Kasumi-1 (cell line): ENCODE data around the gene STX18.

Source experiments
- DNase-seq, 2 experiments: peaks; one replicate each; lab custom pipeline; 2025; lab: John Stamatoyannopoulos, UW

The STX18 gene

GRCh38 chr4:4398430-4398829 is 143.4 kb downstream of the STX18 start:
- DNase-seq, result no peak

GRCh38 chr4:4397441-4397819 is 144.4 kb downstream of the STX18 start:
- no peak for DNase-seq

- no peak for DNase-seq
These were observed 145.0 kb downstream of the STX18 start for GRCh38 chr4:4396628-4397440.

- no peak for DNase-seq
These were observed 145.8 kb downstream of the STX18 start for GRCh38 chr4:4395849-4396627.

GRCh38 chr4:4395371-4395770 is 146.5 kb downstream of the STX18 start:
- DNase-seq, result no peak

- DNase-seq, result no peak
These were observed 147.2 kb downstream of the STX18 start for GRCh38 chr4:4394644-4395043.

GRCh38 chr4:4392501-4393183 is 149.2 kb downstream of the STX18 start:
- DNase-seq, result peak in 1 of 2 experiments; percentile 6

- DNase-seq, result no peak
These were observed 150.0 kb downstream of the STX18 start for GRCh38 chr4:4391866-4392265.

- DNase-seq, result no peak
These were observed 151.2 kb downstream of the STX18 start for GRCh38 chr4:4390515-4391240.

- no peak for DNase-seq
These were observed 151.8 kb downstream of the STX18 start for GRCh38 chr4:4390046-4390445.

- no peak for DNase-seq
These were observed 152.8 kb downstream of the STX18 start for GRCh38 chr4:4388836-4389575.

GRCh38 chr4:4388311-4388790 is 153.5 kb downstream of the STX18 start:
- no peak for DNase-seq

- DNase-seq, result no peak
These were observed 154.1 kb downstream of the STX18 start for GRCh38 chr4:4387531-4388310.

- no peak for DNase-seq
These were observed 155.0 kb downstream of the STX18 start, which contains the start of gene NSG1 for GRCh38 chr4:4386736-4387392. NSG1 (plus strand) TSS chr4:4387102; CDS start chr4:4387630, 528 bp downstream.

GRCh38 chr4:4386296-4386735 is 155.5 kb downstream of the STX18 start:
- no peak for DNase-seq

- no peak for DNase-seq
These were observed 156.0 kb downstream of the STX18 start for GRCh38 chr4:4385729-4386295.

GRCh38 chr4:4384837-4385236 is 157.0 kb downstream of the STX18 start:
- DNase-seq, result no peak

- no peak for DNase-seq
These were observed 158.8 kb downstream of the STX18 start for GRCh38 chr4:4383085-4383484.

GRCh38 chr4:4379540-4380087 is 162.2 kb downstream of the STX18 start:
- no peak for DNase-seq
